ENCODE results near the gene CCM2L.
A peak's percentile ranks its signal among the peaks of the same experiment; 100 is the strongest.

- TF ChIP-seq EZH2 (IDR thresholded peaks at IDR 0.05) (peak; percentile 41), CTCF (IDR thresholded peaks at IDR 0.05) (no peak)
These were observed 41.7 kb upstream of the CCM2L start for GRCh38 chr20:31968291-31969126.
